Mucosa of gallbladder (tissue), 1 donor: Measurements from ENCODE around the gene RNF220. TPM values are rescaled to one million over a fixed set of nuclear protein-coding genes. Genes with fewer than 3 reads are reported as not detected.

Source experiments
- total RNA-seq: library from RNA; stranded (reverse); gene quantifications from one replicate; pipeline ENCODE4 v1.2.1, GENCODE V29; 2021
- donor health status: DM: no; HTN: no; CAD: no.

RNF220 gene
- total RNA-seq, 1 donor from 2014 or later: 68.1 TPM

Other genes with a start within 250 kb of the RNF220 start
- 45.8 TPM for gene DMAP1, start 191.8 kb upstream of the RNF220 start, total RNA-seq
- gene ERI3, start 50.0 kb upstream of the RNF220 start, total RNA-seq: 51.9 TPM